Gastrocnemius medialis (tissue), 4 donors: ENCODE results near the gene CNOT4. TPM values are rescaled to one million over a fixed set of nuclear protein-coding genes. Genes with fewer than 3 reads are reported as not detected.

Source experiments
- ATAC-seq, 2 donors: fragments of 150-250 bp; one replicate each; pipeline ENCODE4 v1.9.1; 2016
- DNase-seq, 2 donors: peaks; one replicate each; pipeline ENCODE4 v3.0.0-alpha.2; 2019
- H3K27ac ChIP-seq, 4 donors: fragments of 200-600 bp; sonication (generic); 1 replicate in 1 of 4; 2 replicates in 3 of 4; pipeline ENCODE4 v1.5.1; 2016 to 2018; ENCODE audit warnings: mild to moderate bottlenecking in 2 of 4, moderate library complexity in 1 of 4
- H3K27me3 ChIP-seq, 3 donors: fragments of 200-600 bp; sonication (generic) in 2 of 3; 1 replicate in 1 of 3; 2 replicates in 2 of 3; pipeline versions ENCODE4 v1.5.1 to v1.6.0; 2016 to 2019; ENCODE audit warnings: mild to moderate bottlenecking in 1 of 3, moderate library complexity in 1 of 3
- H3K36me3 ChIP-seq, 2 donors: fragments of 200-600 bp; sonication (generic) in 1 of 2; one replicate each; pipeline ENCODE4 v1.5.1; 2017 to 2018
- H3K4me1 ChIP-seq, 2 donors: fragments of 200-600 bp; sonication (generic) in 1 of 2; one replicate each; pipeline ENCODE4 v1.5.1; 2016 to 2017; ENCODE audit warnings: mild to moderate bottlenecking in 2 of 2
- H3K4me3 ChIP-seq, 4 donors: fragments of 200-600 bp; sonication (generic) in 3 of 4; 1 replicate in 1 of 4; 2 replicates in 3 of 4; pipeline ENCODE4 v1.5.1; 2016 to 2019; ENCODE audit warnings: mild to moderate bottlenecking in 2 of 4
- H3K9me3 ChIP-seq, 3 donors: fragments of 200-600 bp; sonication (generic) in 2 of 3; 1 replicate in 1 of 3; 2 replicates in 2 of 3; pipeline ENCODE4 v1.5.1; 2016 to 2019
- POLR2A ChIP-seq, 2 donors: fragments of 450-650 bp; IDR thresholded peaks; one replicate each; pipeline ENCODE4 v1.6.1; 2017; ENCODE audit warnings: antibody characterized with exemption in 2 of 2, mild to moderate bottlenecking in 2 of 2, moderate library complexity in 2 of 2
- in situ Hi-C, 4 donors: fragments of 200-750 bp; cut with MboI; loops; one replicate each; pipeline versions ENCODE4 v1.15.0 to v1.8.0; 2017; ENCODE audit warnings: low sequenced_read_pairs in 4 of 4
- intact Hi-C: fragments of 100-400 bp; cut with DNase I; formaldehyde crosslinking; loops from one replicate; pipeline ENCODE4 v1.15.1; 2023; ENCODE audit warnings: low total_unique reads
- total RNA-seq, 4 donors: library from RNA; depleted of rRNA; stranded (reverse); fragments of >200 nt; gene quantifications; one replicate each; pipeline versions ENCODE4 v1.1.0 to v1.2.3, GENCODE V29; 2016
- TF ChIP-seq, protein P1 (sequence below), 5 experiments: fragments of 450-650 bp in 3 of 5; fragments of 200-600 bp in 2 of 5; sonication (generic) in 2 of 5; IDR thresholded peaks in 4 of 5; conservative IDR thresholded peaks in 1 of 5; 1 replicate in 4 of 5; 2 replicates in 1 of 5; pipeline ENCODE4 v1.5.1; 2016 to 2019; ENCODE audit warnings: antibody characterized with exemption in 5 of 5, mild to moderate bottlenecking in 3 of 5, moderate library complexity in 3 of 5

CNOT4 gene
- total RNA-seq, 4 donors from 2014 or later: 25.5 to 38.1 (median 30.7) TPM

DNA sequence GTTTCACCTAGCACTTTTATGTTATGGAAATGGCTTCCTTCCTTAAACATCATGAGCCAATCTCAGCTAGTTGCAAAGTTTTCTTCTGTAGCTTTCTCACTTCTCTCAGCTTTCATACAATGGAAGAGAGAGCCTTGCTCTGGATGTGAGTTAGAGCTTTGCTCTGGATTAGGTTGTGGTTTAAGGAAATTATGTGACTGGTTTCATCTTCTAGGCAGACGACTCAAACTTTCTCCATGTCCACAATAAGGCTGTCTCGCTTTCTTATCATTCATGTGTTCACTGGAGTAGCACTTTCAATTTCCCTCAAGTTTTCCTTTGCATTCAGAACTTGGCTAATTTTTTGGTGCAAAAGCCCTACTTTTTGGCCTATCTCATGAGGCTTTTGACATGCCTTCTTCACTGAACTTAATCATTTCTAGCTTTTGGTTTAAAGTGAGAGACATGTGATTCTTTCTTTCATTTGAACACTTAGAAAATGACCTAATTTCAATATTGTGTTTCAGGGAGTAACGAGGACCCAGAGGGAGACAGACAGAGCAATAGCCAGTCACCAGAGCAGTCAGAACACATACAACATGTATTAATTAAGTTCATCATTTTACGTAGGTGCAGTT lies 49.8 kb downstream of the CNOT4 start:
- Histone ChIP-seq H3K9me3 (no peaks in the 10 kb centered on the region), H3K27ac (no peak overlapping the region), H3K36me3 (no peaks in the 10 kb centered on the region), H3K27me3 (no peaks in the 10 kb centered on the region), H3K4me3 (no peak overlapping the region), H3K4me1 (peaks cover 5 to 38% of the 10 kb centered on the region in 2 donors)
- ATAC-seq (no peak), DNase-seq (no peak)
- TF ChIP-seq POLR2A (IDR thresholded peaks at IDR 0.05): no peak
- TF ChIP-seq, protein P1, sequence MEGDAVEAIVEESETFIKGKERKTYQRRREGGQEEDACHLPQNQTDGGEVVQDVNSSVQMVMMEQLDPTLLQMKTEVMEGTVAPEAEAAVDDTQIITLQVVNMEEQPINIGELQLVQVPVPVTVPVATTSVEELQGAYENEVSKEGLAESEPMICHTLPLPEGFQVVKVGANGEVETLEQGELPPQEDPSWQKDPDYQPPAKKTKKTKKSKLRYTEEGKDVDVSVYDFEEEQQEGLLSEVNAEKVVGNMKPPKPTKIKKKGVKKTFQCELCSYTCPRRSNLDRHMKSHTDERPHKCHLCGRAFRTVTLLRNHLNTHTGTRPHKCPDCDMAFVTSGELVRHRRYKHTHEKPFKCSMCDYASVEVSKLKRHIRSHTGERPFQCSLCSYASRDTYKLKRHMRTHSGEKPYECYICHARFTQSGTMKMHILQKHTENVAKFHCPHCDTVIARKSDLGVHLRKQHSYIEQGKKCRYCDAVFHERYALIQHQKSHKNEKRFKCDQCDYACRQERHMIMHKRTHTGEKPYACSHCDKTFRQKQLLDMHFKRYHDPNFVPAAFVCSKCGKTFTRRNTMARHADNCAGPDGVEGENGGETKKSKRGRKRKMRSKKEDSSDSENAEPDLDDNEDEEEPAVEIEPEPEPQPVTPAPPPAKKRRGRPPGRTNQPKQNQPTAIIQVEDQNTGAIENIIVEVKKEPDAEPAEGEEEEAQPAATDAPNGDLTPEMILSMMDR (IDR thresholded peaks at IDR 0.05 in 4 of 5, conservative IDR thresholded peaks at IDR 0.05 in 1 of 5): no peak
- intact Hi-C loops: no loop called here
- in situ Hi-C loops: no loop called here

DNA sequence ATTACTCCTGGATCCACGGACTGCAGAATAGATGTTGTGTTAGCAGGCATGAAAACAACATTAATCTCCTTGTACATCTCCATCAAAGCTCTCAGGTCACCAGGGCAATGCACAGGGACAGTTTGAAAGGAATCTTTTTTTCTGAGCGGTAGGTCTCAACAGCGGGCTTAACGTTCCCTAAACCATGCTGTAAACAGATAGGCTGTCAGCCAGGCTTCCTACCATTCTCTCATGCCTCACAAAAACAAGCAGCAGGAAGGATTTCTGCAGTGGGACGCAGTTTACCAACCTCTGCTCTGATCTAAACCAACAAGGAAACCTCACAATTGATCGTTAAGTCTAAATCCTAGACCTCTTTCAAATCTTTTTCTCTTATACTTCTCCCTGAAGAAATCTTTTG lies 50.8 kb downstream of the CNOT4 start:
- TF ChIP-seq POLR2A (IDR thresholded peaks at IDR 0.05): no peak
- TF ChIP-seq, protein P1 (IDR thresholded peaks at IDR 0.05 in 4 of 5, conservative IDR thresholded peaks at IDR 0.05 in 1 of 5): no peak
- DNase-seq: no peak
- Histone ChIP-seq H3K9me3 (no peaks in the 10 kb centered on the region), H3K27ac (no peak overlapping the region), H3K4me3 (no peak overlapping the region), H3K36me3 (no peaks in the 10 kb centered on the region), H3K27me3 (no peaks in the 10 kb centered on the region), H3K4me1 (peaks cover 5 to 39% of the 10 kb centered on the region in 2 donors)
- in situ Hi-C loops: no loop called here
- intact Hi-C loops: no loop called here
- no peak for ATAC-seq

DNA sequence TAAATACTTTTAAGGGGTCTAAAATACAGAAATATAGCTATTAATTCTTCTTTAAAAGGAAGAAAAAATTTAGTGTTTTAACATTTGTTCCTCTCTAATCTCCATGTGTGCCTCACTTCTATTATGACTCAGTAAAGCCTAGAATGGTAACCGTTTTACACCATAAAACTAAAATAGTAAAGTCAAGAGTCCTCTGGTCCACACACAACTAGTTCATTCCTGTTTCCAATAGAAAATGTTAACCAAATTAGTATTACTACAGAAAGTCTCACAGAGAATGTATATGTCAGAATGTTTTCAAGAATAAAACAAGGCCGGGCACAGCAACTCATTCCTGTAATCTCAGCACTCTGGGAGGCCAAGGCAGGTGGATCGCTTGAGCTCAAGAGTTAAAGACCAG lies 55.8 kb downstream of the CNOT4 start:
- H3K27ac ChIP-seq: no peak overlapping the region
- ATAC-seq (no peak), DNase-seq (no peak)
- no peaks in the 10 kb centered on the region for H3K9me3 ChIP-seq
- intact Hi-C loops (no loop called here), in situ Hi-C loops (no loop called here)
- TF ChIP-seq, protein P1 (IDR thresholded peaks at IDR 0.05 in 4 of 5, conservative IDR thresholded peaks at IDR 0.05 in 1 of 5): no peak
- no peak for TF ChIP-seq POLR2A (IDR thresholded peaks at IDR 0.05)
- peaks cover 4 to 38% of the 10 kb centered on the region in 2 donors for H3K4me1 ChIP-seq
- H3K36me3 ChIP-seq: no peaks in the 10 kb centered on the region
- no peaks in the 10 kb centered on the region for H3K27me3 ChIP-seq
- H3K4me3 ChIP-seq: no peak overlapping the region

DNA sequence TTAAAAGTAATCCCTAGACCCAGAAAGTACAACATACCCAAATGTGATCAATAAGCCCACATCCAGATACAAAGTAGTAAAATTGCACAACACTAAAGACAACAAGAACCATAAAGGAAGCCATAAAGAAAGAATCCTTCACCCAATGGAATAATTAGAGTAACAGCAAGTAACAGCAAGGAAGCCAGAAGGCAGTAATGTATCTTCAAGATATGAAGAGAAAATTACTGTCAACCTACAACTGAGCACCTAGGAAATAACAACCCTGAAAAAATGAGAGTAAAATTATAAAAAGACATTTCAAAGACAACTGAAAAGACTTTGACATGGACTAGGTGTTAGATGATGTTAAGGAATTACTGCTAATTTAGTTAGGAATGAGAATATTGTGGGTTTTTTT lies 60.5 kb downstream of the CNOT4 start:
- intact Hi-C loops (no loop called here), in situ Hi-C loops (no loop called here)
- Histone ChIP-seq H3K27ac (no peak overlapping the region), H3K27me3 (no peaks in the 10 kb centered on the region), H3K4me3 (no peak overlapping the region), H3K9me3 (no peaks in the 10 kb centered on the region), H3K36me3 (no peaks in the 10 kb centered on the region), H3K4me1 (peaks cover 15 to 25% of the 10 kb centered on the region in 2 donors)
- no peak for DNase-seq
- no peak for TF ChIP-seq POLR2A (IDR thresholded peaks at IDR 0.05)
- TF ChIP-seq, protein P1 (IDR thresholded peaks at IDR 0.05 in 4 of 5, conservative IDR thresholded peaks at IDR 0.05 in 1 of 5): no peak
- ATAC-seq: no peak

DNA sequence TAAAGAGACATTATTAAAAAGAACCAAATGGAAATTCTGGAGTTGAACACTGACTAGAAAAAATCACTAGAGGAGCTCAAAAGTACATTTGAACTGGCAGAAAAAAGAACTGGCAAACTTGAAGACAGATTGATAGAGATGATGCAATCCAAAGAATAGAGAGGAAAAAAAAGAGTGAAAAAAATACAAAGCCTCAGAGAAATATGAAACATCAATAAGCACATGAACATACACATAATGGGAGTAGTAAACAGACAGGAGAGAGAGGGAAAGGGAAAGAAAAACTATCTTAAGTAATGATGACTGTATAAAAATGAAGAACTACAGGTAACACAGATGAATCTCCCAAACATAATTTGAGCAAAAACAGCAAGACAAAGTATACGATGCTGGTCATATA lies 61.1 kb downstream of the CNOT4 start:
- Histone ChIP-seq H3K36me3 (no peaks in the 10 kb centered on the region), H3K27me3 (no peaks in the 10 kb centered on the region), H3K9me3 (no peaks in the 10 kb centered on the region), H3K27ac (no peak overlapping the region), H3K4me3 (no peak overlapping the region), H3K4me1 (peaks cover 15 to 22% of the 10 kb centered on the region in 2 donors)
- in situ Hi-C loops (no loop called here), intact Hi-C loops (no loop called here)
- DNase-seq (no peak), ATAC-seq (no peak)
- TF ChIP-seq, protein P1 (IDR thresholded peaks at IDR 0.05 in 4 of 5, conservative IDR thresholded peaks at IDR 0.05 in 1 of 5): no peak
- no peak for TF ChIP-seq POLR2A (IDR thresholded peaks at IDR 0.05)
